ENCODE data around the gene PTGR1.

GRCh38 chr9:111588846-111589245, 10.6 kb downstream of the PTGR1 start:
- TF ChIP-seq CTCF (conservative IDR thresholded peaks at IDR 0.05 in 1 of 2, IDR thresholded peaks at IDR 0.05 in 1 of 2; ENCODE audit: extremely low read depth in 1 of 2, insufficient read depth in 1 of 2, low read depth in 1 of 2, low read length in 2 of 2) (no peak), EZH2 (IDR thresholded peaks at IDR 0.05; ENCODE audit: borderline replicate concordance, low read length) (no peak)
